ENCODE measurements around the gene DIS3L2. TPM values are rescaled to one million over a fixed set of nuclear protein-coding genes. Genes with fewer than 3 reads are reported as not detected.

DIS3L2 gene
- total and polyA plus RNA-seq, 2 of the 8 experiments (the other 6 are each of a cell fraction or from before 2014, with no cell fraction given) = 11.5 to 21.6 TPM

GRCh38 chr2:232377319-232377718 lies 415.8 kb downstream of the DIS3L2 start:
- H2BK12ac ChIP-seq (ENCODE audit: low read depth, low read length) = no peak overlapping the region
- 83% methylated on average over 6 of the region's 7 CpGs; no CpG with 5 or more reads in 1 of the 2 experiments for WGBS, 2 experiments (ENCODE audit: extremely low coverage in 1 of 2, insufficient coverage in 1 of 2, insufficient read length in 1 of 2, insufficient replicate concordance in 2 of 2, low coverage in 1 of 2, low lambda C conversion rate in 2 of 2, missing lambda C conversion rate in 1 of 2)
- H2BK15ac ChIP-seq (ENCODE audit: low read length) = peak overlapping the region; percentile 31; the same call in 1 of the 2 replicates
- no peak overlapping the region for H2AK5ac ChIP-seq (ENCODE audit: low read depth, low read length)
- POLR2A ChIA-PET (ENCODE audit: partially characterized antibody) = interaction anchor here (0.6 to 1.9 kb wide), 5 partner anchors 9 to 58 kb away, joined by 3 to 6 read pairs (median 4); no protein-coding TSS in a partner anchor
- no peaks in the 10 kb centered on the region for H3K9me3 ChIP-seq (ENCODE audit: insufficient read depth in 2 of 2, low read depth in 1 of 2, low read length in 1 of 2)
- H3K4me2 ChIP-seq (ENCODE audit: insufficient read depth in 1 of 2, low read depth in 2 of 2, low read length in 2 of 2) = no peak overlapping the region
- H3K56ac ChIP-seq (replicated peaks; ENCODE audit: insufficient read length, low read depth, low read length) = no peak overlapping the region
- no peaks in the 10 kb centered on the region for H3K79me1 ChIP-seq (ENCODE audit: low read depth, low read length)
- H3K4ac ChIP-seq (replicated peaks; ENCODE audit: insufficient read length, low read depth, low read length) = no peak overlapping the region
- CTCF ChIA-PET (ENCODE audit: partially characterized antibody) = interaction anchor here (0.6 to 8.3 kb wide), 6 partner anchors 12 to 62 kb away, joined by 3 to 88 read pairs (median 4); no protein-coding TSS in a partner anchor
- H3K18ac ChIP-seq (ENCODE audit: extremely low read depth, low read length) = no peak overlapping the region
- peaks cover 0 to 16% (median 5%) of the 10 kb centered on the region in 4 experiments; a peak in 6 of 7 replicates for H3K4me1 ChIP-seq (replicated peaks in 1 of 4; ENCODE audit: control insufficient read depth in 3 of 4, insufficient read depth in 4 of 4, low read length in 3 of 4)
- H2AFZ ChIP-seq (ENCODE audit: low read length) = no peak overlapping the region
- no peak for DNase-seq (ENCODE audit: low read depth in 1 of 2, low spot score in 2 of 2)
- H3K14ac ChIP-seq (ENCODE audit: insufficient read length) = no peak overlapping the region
- no peak overlapping the region for H4K5ac ChIP-seq (ENCODE audit: insufficient read length, low read depth, low read length)
- no peak overlapping the region for H4K91ac ChIP-seq (replicated peaks; ENCODE audit: insufficient read length, low read length)
- H3K23me2 ChIP-seq (ENCODE audit: low read depth, low read length) = no peaks in the 10 kb centered on the region
- no peak overlapping the region for H3K27ac ChIP-seq (ENCODE audit: low read depth, low read length)
- no peak overlapping the region for H2BK20ac ChIP-seq (ENCODE audit: low read length)
- H4K20me1 ChIP-seq (replicated peaks in 1 of 2; ENCODE audit: control insufficient read depth in 1 of 2, insufficient read depth in 2 of 2, low read length in 2 of 2) = no peaks in the 10 kb centered on the region
- no peaks in the 10 kb centered on the region for H3K36me3 ChIP-seq (ENCODE audit: control insufficient read depth in 2 of 4, insufficient read depth in 4 of 4, low read length in 3 of 4)
- no peak overlapping the region for H3K9ac ChIP-seq (replicated peaks in 1 of 4; ENCODE audit: extremely low read depth in 1 of 4, low read depth in 3 of 4, low read length in 3 of 4)
- no peak for FAIRE-seq
- no peak overlapping the region for H2BK5ac ChIP-seq (ENCODE audit: low read depth, low read length)
- no peak overlapping the region for H3K23ac ChIP-seq (ENCODE audit: insufficient read length)
- H2BK120ac ChIP-seq (replicated peaks; ENCODE audit: low read depth, low read length) = no peak overlapping the region
- TF ChIP-seq ASH2L (IDR thresholded peaks at IDR 0.05; ENCODE audit: low read length) (no peak), ATF3 (IDR thresholded peaks at IDR 0.05; ENCODE audit: insufficient read depth, low read depth, low read length) (no peak), RAD21 (IDR thresholded peaks at IDR 0.05 in 1 of 2, conservative IDR thresholded peaks at IDR 0.05 in 1 of 2; ENCODE audit: low read depth in 2 of 2, low read length in 2 of 2) (no peak), YY1 (IDR thresholded peaks at IDR 0.05; ENCODE audit: low read depth, low read length) (no peak), EGR1 (IDR thresholded peaks at IDR 0.05; ENCODE audit: borderline replicate concordance, low read depth, low read length) (no peak), SIX5 (IDR thresholded peaks at IDR 0.05; ENCODE audit: low read depth, low read length) (no peak)
- H3K27me3 ChIP-seq (replicated peaks in 1 of 4; ENCODE audit: control insufficient read depth in 3 of 4, extremely low read depth in 1 of 4, insufficient read depth in 3 of 4, low read length in 3 of 4) = peaks cover 0 to 6% (median 4%) of the 10 kb centered on the region in 4 experiments; a peak in 4 of 7 replicates
- H3K79me2 ChIP-seq (ENCODE audit: control insufficient read depth in 1 of 2, insufficient read depth in 2 of 2, low read length in 2 of 2) = no peaks in the 10 kb centered on the region
- no peak overlapping the region for H4K8ac ChIP-seq (ENCODE audit: extremely low read depth, insufficient read depth, low read length)
- H3K4me3 ChIP-seq (ENCODE audit: extremely low read depth in 1 of 4, insufficient read depth in 2 of 4, low read depth in 3 of 4, low read length in 4 of 4) = no peak overlapping the region

Measured in H1 (cell line).